Body of pancreas (tissue), 4 donors: ENCODE results near the gene CA4. TPM values are rescaled to one million over a fixed set of nuclear protein-coding genes. Genes with fewer than 3 reads are reported as not detected.

Source experiments
- ATAC-seq: fragments of 150-250 bp; one replicate; pipeline ENCODE4 v1.9.1; 2016
- DNase-seq, 4 donors: peaks; one replicate each; pipeline ENCODE4 v3.0.0-alpha.2; 2019
- H3K27ac ChIP-seq, 4 donors: fragments of 200-600 bp; sonication (generic); 1 replicate in 3 of 4; 2 replicates in 1 of 4; pipeline versions ENCODE4 v1.5.1 to v1.6.1; 2016 to 2019; ENCODE audit warnings: mild to moderate bottlenecking in 1 of 4, mixed read lengths in 1 of 4, moderate library complexity in 1 of 4
- H3K27me3 ChIP-seq, 2 donors: fragments of 200-600 bp; sonication (generic); one replicate each; pipeline ENCODE4 v1.6.0; 2016; ENCODE audit warnings: mild to moderate bottlenecking in 1 of 2
- H3K36me3 ChIP-seq, 2 donors: fragments of 200-600 bp; sonication (generic); replicated peaks in 1 of 2; 2 replicates each; pipeline ENCODE4 v1.5.1; 2016; ENCODE audit warnings: low read depth in 2 of 2; ENCODE audit not compliant: insufficient read depth in 1 of 2
- H3K4me1 ChIP-seq: fragments of 200-600 bp; sonication (generic); one replicate; pipeline ENCODE4 v1.6.0; 2016
- H3K4me3 ChIP-seq, 2 donors: fragments of 200-600 bp; sonication (generic); 1 replicate in 1 of 2; 2 replicates in 1 of 2; pipeline ENCODE4 v1.5.1; 2016 to 2019
- H3K9me3 ChIP-seq, 3 donors: fragments of 200-600 bp; sonication (generic); 1 replicate in 2 of 3; 2 replicates in 1 of 3; pipeline ENCODE4 v1.5.1; 2016
- CTCF ChIP-seq, 7 experiments: fragments of 450-650 bp in 4 of 7; fragments of 200-600 bp in 3 of 7; sonication (generic) in 3 of 7; IDR thresholded peaks; one replicate each; pipeline ENCODE4 v1.5.1; 2016 to 2019; ENCODE audit warnings: antibody characterized with exemption in 7 of 7
- POLR2A ChIP-seq, 3 donors: fragments of 450-650 bp; IDR thresholded peaks; one replicate each; pipeline ENCODE4 v1.6.1; 2016; ENCODE audit warnings: antibody characterized with exemption in 3 of 3, mild to moderate bottlenecking in 2 of 3
- WGBS, 2 donors: methylation state at CpG; one replicate each; pipeline ENCODE4 v1.1.5; 2017; 5-methylcytosine and 5-hydroxymethylcytosine counted together
- intact Hi-C: fragments of 100-400 bp; cut with DNase I; formaldehyde crosslinking; loops from one replicate; pipeline ENCODE4 v1.15.1; 2023
- total RNA-seq, 2 donors: library from RNA; depleted of rRNA; stranded (reverse); fragments of >200 nt; gene quantifications; one replicate each; pipeline ENCODE4 v1.1.0, GENCODE V29; 2016

CA4 gene
- total RNA-seq, 2 donors from 2014 or later = 6.2 to 18.8 TPM

- peak overlapping the region in 3 of 4 donors; percentile 31 to 75 (median 70) for H3K27ac ChIP-seq
- TF ChIP-seq CTCF (IDR thresholded peaks at IDR 0.05) = no peak
- DNase-seq (peak in 2 of 4 donors; percentile 8 to 11), ATAC-seq (peak; percentile 3)
- H3K36me3 ChIP-seq = no peaks in the 10 kb centered on the region
- intact Hi-C loops = no loop called here
- H3K9me3 ChIP-seq = no peaks in the 10 kb centered on the region
- H3K27me3 ChIP-seq = peaks cover 0 to 8% of the 10 kb centered on the region in 2 donors
- H3K4me3 ChIP-seq = peak overlapping the region; percentile 24 to 69
- 8 to 11% methylated on average over 16 of the region's 16 CpGs for WGBS, 2 donors
- peaks cover 23% of the 10 kb centered on the region for H3K4me1 ChIP-seq
Observed at GRCh38 chr17:60134396-60135150, 15.2 kb upstream of the CA4 start.

GRCh38 chr17:60135151-60135950 is 14.4 kb upstream of the CA4 start:
- DNase-seq (peak; percentile 87 to 95 (median 90)), ATAC-seq (peak; percentile 98)
- intact Hi-C loops = no loop called here
- Histone ChIP-seq H3K36me3 (no peaks in the 10 kb centered on the region), H3K4me1 (peaks cover 31% of the 10 kb centered on the region), H3K9me3 (no peaks in the 10 kb centered on the region), H3K27ac (peak overlapping the region; percentile 20 to 75 (median 50)), H3K27me3 (peaks cover 0 to 12% of the 10 kb centered on the region in 2 donors), H3K4me3 (peak overlapping the region; percentile 24 to 69)
- WGBS, 2 donors = 2 to 4% methylated on average over 18 to 50 of the region's 54 CpGs
- TF ChIP-seq CTCF (IDR thresholded peaks at IDR 0.05) (no peak), POLR2A (IDR thresholded peaks at IDR 0.05) (peak in 2 of 3 donors; percentile 75 to 77)

GRCh38 chr17:60135951-60136666 is 13.7 kb upstream of the CA4 start:
- WGBS, 2 donors = 64 to 70% methylated on average over 12 to 13 of the region's 13 CpGs
- Histone ChIP-seq H3K27me3 (peaks cover 0 to 13% of the 10 kb centered on the region in 2 donors), H3K4me1 (peaks cover 39% of the 10 kb centered on the region), H3K36me3 (no peaks in the 10 kb centered on the region), H3K4me3 (no peak overlapping the region), H3K27ac (no peak overlapping the region), H3K9me3 (no peaks in the 10 kb centered on the region)
- TF ChIP-seq CTCF (IDR thresholded peaks at IDR 0.05) (no peak), POLR2A (IDR thresholded peaks at IDR 0.05) (no peak)
- intact Hi-C loops = no loop called here
- DNase-seq (peak in 2 of 4 donors; percentile 4 to 10), ATAC-seq (no peak)

GRCh38 chr17:60137731-60138130 is 12.0 kb upstream of the CA4 start:
- TF ChIP-seq POLR2A (IDR thresholded peaks at IDR 0.05) (no peak), CTCF (IDR thresholded peaks at IDR 0.05) (no peak)
- WGBS, 2 donors = 47 to 50% methylated on average over 1 of the region's 1 CpG
- Histone ChIP-seq H3K9me3 (no peaks in the 10 kb centered on the region), H3K4me3 (no peak overlapping the region), H3K36me3 (no peaks in the 10 kb centered on the region), H3K27me3 (peaks cover 0 to 16% of the 10 kb centered on the region in 2 donors), H3K4me1 (peaks cover 55% of the 10 kb centered on the region), H3K27ac (no peak overlapping the region)
- DNase-seq (no peak), ATAC-seq (no peak)
- intact Hi-C loops = no loop called here
